HG03521 (cell line): ENCODE data around the gene ERCC5.

ENCODE experiments used
- ATAC-seq: cut with Tn5 transposase; IDR thresholded peaks from one replicate; pipeline ENCODE4 v1.9.1; 2021; ENCODE audit warnings: mild to moderate bottlenecking, moderate library complexity; ENCODE audit not compliant: unreplicated experiment

ERCC5 gene

DNA sequence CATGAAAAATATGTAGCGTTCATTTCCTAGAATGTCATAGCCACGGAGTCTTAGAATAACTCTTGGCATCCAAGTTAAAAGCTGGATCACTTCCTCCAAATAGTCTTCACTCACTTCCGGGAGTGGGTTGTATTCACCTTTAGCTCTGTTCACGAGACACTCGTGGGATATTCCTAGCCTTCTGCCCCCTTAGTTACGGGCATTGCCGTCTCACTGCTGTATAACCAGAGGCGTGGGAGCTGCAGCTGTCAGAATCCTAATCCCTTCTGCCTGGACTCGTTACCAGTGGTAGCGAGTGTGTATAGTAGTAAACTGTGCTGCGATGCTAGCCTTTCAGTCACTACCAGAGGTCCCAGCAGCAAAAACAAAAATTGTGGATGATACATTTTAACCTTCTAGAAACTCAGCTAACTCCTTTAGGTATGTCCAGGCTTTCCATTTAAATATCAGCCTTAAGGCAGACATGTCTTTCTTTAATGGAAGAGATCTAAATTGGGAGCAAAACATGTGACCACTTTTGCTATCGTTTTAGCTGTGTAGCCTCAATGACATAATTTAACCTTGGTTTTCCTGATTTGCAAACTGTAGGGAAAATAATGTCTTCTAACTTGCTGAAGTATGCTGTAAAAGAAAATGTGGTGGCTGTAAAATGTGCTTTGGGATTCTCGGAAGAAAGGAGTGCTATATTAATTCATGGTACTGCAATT, 34.1 kb downstream of the ERCC5 start:
- no peak for ATAC-seq

DNA sequence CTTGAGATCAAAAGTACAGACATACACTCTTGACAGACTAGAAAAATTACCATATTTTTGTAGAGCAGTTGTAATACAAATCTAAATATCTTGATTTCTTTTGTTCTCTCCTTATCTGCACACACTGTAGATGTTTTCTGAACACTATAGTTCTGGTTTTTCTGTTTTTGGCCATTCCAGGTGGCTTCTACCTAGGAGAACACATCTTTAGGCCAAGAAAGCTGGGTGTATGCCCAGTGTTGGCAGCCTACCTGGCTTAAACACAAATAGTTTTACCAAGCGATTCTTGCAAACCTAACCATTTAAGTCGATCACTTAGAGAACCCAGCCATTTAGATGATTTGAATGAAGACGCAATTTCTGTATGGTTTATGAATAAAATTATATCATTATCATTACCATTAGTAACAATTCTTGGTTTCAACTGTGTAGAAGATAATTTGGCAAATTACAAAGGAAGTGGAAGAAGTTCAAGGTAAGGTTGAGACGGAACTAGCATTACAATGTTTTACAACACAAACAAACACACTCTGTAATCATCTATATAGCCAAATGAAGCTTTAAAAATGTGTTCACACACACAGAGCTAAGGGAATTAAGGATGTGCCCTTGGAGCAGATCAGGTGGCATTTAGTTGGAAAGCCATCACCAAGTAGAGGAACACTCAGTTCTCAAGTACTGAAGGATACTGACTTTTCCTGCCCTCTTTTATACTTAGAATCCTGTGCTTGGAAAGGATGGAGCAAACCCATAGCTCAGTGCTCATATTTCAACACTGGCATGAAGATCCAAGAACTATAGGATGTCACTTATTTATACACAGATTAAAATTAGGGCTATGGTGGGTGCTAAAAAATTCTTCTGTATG, 36.2 kb downstream of the ERCC5 start:
- ATAC-seq = no peak

DNA sequence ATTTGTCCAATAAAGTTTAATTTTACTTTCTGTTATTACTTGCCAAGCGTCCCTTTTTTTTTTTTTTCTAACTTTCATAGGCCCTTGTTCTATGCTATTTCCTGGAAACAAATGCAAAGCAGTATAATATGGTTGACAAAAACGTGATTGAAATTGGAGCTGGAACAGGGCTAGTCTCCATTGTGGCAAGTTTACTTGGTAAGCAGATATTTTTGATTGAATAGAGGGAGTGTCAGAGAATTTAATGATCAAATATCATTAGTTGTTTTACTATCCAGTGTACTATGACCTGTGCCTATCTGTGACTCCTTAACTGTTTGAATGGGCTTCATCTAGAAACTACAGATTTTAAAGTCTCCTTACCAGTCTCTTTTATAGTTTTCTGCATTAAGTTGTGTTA, 46.7 kb downstream of the ERCC5 start:
- ATAC-seq = no peak

DNA sequence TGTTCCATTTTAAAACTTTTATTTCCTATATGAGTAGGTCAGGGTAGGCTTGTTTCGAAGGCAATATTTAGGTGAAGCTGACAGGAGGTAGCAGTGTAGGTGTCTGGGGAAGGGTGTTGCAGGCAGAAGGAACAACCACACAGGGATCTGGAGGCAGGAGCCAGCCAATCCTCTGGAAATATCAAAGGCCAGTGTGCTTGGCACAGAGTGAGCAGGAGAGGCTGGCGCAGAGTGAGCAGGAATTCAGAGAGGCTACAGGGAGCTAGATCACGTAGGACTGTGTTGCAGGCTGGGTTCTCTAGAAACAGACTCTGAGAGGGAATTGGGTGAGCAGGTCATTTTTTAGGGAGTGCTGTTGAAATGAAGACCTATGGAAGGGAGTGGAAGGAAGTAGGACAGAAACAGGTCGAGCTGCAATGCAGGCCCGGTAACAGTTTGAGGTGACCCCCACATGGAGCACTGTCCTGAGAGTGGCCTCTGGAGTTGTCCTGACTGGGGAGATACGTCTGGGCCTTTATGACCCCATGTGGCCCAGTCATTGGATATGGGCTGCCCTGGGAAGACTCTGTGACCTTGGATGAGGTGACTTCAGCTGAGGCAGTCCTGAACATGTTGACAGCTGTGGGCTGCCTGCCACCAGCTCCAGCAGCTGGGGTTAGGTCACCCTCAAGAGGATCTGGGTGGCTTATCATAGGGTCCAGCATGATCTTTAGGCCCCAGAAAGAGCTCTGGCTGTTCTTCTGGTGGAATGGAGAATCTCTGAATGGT, 51.7 kb downstream of the ERCC5 start:
- ATAC-seq = no peak

DNA sequence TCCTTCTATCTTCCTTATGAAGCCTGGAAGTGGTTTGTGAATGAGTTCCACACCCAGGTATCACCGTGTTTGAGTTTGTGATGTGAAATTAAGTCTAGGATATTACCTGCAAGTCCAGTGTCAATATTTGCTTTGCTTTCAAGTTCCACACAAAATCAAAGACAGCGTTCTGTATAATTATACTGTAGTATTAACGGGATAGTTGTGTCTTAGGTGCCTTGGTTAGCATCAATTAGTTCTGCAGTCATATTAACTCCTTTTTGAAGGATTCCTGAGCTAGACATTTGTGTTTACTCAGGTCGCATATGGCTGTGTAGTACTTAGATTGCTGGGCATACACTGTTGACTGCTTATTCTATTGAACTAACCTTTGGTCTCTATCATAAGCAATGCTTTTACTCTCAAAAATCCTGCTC, 54.4 kb downstream of the ERCC5 start:
- ATAC-seq = no peak

DNA sequence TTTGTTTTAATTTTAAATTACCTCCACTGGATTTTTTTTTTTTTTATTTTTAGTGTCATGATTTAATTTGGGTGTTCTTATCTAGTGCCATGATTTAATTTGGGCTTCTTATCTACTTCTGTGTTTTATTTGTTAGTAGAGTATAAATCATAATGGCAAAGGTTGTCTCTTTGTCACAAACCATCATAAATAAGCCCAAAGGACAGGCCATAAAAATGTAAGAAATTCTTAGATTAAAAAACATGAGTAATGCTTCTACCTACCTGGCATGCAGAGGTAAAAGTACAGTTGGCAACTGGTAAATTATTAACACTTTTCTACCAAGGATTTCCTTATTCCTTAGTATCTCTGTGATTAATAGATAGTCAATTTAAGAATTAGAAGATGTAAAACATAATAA, 55.2 kb downstream of the ERCC5 start:
- ATAC-seq = no peak

DNA sequence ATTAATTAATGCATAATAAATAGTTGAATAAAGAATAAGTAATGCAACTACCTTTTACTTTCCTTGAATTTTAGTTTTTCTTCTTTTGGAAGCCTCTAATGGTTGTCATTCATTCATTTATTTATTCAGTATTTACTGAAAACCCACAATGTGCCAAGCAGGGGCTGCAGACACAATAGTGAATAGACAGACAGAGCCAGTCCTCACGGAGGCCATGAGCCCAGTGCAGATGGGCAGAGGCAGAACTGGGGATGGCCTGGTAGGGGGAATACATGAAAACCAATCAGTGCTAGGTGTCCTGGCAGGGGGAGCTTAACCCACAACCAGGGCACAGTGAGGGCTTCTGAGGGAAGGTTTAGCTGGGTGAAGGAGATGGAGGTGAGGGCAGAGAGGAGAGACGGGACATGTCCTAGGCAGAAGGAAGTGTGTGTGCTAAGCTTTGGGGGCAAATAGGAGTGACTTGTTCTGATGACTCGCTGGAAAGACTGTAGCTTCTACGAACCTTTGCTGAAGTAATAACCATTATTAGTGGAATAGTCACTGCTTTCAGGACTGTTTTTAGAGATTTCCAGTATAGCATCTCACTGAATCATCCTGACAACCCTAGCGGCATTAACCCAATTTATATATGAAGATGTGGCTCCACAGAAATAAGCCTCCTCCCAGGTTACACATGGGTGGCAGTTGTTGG, 55.9 kb downstream of the ERCC5 start:
- no peak for ATAC-seq

DNA sequence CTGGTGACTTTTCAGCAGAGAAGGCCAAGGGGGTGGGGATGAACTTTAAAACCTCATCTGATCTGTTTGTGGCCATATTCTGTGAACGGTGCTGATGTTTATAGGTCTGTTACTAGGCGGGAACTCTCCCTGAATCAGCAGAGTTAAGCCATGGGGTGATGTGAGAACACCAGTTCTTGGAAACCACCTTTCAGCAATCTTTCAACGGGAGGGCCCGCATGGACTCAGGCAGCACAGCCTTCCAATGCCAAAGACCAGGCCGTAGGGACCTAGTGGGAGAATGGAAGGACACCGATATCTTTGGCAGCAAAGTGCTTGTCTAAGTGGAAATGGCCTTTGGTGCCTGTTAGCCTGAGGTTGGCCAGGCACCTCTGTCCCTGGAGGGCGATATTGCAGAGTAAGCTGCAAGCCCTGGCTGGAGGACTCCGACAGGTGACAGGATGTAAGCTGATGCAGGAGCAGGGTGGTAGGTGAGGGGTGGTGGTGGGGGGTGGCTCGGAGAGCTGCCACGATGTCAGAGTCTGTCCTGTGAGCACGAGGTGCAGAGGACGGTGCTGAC, 57.0 kb downstream of the ERCC5 start:
- ATAC-seq = no peak

DNA sequence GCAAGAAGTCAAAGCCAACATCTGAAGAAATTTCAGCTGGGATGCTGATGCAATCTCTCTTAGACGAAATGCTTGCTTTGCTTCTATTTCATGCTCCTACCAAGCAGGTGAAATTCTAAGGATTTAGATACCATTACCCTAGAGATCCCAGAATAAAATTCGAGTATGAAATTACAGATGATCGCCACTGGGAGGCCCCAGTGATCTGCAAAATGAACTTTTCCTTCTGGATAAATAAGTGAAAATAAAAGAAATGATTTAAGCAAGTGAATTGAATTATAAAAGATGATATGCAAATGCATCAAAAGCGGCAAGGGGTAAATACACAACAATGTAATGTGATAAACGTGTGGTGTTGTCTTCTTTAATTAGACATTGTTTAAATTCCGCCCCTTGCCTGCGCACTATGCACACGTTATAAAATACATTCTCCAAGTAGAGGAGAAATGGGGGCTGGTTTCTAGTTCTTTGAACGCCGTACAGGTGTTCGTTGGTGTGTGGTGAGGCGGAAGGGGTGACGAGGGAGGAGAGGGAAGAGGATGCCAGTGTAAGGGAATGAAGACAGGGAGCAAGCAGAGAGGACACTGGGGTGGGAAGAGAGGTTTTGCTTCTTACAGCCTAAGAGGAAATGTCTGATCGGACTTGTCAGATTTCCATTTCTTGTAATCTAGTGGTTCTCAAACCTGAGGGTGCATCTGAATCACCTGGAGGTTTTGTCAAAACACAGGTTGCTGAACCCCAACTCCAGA, 58.0 kb downstream of the ERCC5 start:
- ATAC-seq = no peak

DNA sequence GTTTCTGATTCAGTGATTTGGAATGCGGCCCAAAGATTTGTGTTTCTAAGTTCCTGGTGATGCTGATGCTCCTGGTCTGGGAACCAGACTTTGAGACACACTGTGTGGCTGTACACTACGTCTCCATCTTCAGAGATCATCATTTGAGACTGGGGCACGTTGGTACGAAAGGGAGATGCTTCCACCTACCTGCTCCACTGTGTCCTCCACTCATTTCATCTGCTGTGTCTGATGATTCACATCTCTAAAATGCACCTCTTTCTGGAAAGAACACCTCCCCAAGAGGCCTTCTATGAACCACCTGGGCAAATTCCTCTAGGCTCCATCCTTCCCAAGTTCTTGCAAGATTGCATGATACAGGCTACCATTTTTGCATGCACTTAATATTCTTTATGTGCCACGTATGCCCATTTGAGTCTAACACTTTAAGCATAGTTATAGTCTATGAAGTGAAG, 58.6 kb downstream of the ERCC5 start:
- no peak for ATAC-seq

DNA sequence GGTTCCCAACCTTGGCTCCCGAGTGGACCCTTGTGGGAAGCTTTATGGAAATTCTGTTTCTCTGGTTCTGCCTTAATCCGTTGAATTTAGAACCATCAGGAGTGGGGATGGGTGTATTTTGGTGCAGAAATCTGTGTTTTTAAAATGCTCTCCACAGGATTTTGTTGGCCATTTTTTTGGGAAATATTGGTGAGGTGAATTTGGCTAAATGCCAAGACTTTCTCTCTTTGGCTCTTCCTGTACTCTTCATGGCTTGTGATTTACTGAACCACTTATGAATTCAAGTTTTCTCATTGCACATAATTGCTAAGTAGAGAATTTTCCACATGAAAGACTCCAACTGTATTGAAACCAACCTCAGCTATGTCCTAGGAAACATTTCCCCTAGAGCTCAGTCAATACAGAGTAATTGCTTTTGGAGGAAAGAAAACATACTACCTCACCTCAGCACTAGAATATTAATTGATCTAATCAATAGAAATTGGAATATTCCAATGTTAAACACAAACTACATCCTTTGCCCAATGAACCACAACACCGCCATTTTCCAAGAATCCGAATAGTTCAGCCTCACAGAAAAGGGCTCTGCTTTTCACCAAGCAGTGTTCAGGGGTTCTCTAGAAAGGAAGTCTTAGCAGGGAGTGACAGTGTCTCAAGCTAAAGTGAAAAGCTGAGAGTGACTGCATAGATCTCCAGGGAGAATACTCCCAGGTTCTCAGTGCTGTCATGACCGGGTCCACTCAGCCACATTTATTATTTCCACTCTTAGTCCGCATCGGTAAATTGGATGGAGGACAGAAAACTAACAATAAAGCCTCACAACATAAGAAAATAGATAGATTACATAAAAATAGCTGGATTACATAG, 60.3 kb downstream of the ERCC5 start:
- ATAC-seq = no peak

DNA sequence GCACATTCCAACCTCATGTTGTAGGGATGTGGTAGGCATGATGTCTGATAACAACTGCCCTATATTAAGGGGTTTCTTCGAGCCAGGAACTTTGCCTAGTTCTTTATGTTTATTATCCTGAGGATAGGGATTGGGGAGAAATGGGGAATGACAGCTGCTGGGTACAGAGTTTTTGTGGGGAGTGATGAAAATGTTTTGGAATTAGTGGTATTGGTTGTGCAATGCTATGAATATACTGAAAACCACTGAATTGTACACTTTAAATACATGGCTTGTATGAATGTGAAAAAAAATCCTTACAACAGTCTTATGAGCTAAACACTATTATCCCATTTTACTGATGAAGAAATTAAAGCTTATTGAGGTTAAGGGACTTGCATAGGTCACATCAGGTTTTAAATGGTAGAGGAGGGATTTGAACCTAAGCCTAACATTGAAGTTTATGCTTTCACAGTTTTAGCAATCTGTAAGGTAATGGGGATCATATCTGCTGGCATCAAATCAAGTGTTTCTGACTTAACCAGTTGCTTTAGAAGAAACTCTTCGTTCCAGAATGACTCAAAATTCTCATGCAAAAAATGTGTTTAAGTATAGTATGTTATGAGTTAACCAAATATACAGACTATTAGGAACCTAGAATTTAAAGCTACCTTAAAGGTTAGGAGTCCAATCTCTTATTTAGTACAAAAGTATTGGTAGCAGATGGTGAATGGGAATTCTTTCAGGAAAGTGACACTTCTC, 61.4 kb downstream of the ERCC5 start:
- no peak for ATAC-seq

DNA sequence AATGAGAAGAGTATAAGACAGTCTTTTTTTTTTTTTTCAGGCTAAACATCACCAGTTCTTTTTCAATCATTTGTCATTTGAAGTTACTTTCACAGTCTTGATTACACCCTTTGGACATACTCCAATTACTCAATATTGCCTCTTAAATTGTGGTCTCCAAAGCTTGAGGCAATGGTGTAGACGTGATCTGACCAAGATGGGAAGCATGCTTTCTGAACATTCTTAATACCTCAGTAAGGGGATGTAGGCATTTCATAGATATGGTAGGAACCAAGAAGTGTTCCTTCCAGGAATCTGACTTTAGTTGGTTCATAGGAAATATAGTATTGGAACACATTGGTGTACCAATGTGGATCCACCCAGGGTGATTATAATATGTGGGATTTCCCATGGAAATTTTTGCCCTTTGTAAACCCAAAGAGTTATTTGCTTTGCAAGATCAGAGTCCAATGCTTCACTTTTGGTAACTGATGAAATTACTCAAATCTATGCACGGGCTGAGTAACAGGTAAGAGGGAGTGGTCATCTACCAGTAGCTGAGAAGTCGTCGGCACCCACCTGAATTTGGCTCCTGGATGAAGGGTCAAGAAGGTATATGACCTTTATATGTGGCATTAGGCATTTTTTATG, 62.2 kb downstream of the ERCC5 start:
- no peak for ATAC-seq

DNA sequence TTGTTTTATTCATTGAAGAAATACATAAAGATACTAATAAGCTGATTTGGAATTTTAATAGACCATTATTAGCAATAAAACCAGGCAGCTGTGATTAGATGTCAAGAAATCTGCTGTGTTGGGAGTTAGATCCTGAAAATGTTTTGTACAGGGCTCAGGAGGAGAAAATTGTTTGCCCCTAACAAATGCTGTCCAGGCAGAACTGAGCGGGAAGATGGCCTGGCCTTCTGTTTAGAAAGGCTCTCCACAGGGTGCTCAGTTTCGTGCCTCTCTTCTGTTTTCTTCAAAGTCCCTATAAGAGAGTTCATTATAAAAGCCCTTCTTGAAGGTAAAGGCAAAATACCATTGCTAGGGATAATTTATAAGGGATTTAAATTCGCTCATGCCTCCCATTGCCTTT, 64.1 kb downstream of the ERCC5 start:
- ATAC-seq = no peak

DNA sequence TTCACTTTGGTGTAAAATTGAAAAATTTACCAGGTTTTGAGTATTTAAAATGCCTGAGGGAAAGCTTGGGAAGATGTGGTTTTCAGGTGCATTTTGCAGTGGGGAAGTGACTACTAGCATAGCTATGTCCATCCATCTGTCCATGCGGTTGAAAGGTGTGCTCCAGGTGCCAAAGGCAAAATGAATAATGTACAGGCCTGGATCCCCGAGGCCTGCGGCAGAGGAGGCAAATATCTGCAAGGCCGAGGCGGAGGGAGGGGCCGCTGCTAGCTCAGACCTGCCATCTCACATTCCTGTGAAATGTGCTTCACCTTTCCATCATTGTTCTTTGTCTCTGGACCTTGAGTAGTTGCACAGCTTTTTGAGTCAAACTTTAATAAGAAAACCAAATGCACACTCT, 65.5 kb downstream of the ERCC5 start:
- ATAC-seq = no peak

DNA sequence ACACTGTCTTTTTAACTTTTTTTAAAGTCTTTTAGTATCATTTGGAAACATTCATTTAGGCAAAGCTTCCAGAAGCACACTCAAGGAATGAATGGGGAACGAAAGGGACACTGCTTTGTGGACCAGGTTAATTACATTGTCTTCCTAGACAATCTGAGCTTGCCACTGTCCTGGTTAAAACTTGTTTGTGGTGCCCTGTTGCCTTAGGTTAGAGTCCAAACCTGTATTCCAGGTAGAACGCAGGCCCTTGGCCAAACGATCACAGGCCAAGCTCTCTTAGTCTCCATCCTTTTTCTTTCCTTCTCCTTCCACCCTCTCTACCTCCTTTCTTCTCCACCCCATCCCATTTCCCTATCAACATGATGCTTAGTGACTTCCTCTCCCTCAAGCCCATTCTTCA, 66.8 kb downstream of the ERCC5 start:
- no peak for ATAC-seq

DNA sequence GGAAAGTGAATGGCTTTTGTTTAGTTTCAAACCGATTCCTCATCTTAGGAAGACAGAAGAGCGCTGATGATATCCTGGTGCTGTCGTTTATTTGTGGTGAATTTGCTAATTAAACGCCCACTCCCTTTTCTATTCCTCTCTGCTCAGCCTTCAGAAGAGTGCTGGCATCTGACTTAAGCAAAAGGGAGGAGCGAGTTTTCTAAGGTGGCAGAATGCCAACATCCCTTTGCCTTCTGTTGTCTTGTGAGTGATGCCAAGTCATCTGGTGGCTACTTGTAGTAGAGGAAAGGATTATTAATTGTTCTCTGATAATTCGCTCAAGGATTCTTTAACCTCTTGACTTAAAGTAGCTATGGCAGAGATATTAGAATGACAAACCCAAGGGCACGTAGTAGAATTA, 68.1 kb downstream of the ERCC5 start:
- ATAC-seq = no peak
